ENCODE results near the gene AGER. TPM values are rescaled to one million over a fixed set of nuclear protein-coding genes. Genes with fewer than 3 reads are reported as not detected.

The AGER gene
- total RNA-seq, 4 donors from 2014 or later, result 4.0 to 12.7 (median 5.8) TPM

DNA sequence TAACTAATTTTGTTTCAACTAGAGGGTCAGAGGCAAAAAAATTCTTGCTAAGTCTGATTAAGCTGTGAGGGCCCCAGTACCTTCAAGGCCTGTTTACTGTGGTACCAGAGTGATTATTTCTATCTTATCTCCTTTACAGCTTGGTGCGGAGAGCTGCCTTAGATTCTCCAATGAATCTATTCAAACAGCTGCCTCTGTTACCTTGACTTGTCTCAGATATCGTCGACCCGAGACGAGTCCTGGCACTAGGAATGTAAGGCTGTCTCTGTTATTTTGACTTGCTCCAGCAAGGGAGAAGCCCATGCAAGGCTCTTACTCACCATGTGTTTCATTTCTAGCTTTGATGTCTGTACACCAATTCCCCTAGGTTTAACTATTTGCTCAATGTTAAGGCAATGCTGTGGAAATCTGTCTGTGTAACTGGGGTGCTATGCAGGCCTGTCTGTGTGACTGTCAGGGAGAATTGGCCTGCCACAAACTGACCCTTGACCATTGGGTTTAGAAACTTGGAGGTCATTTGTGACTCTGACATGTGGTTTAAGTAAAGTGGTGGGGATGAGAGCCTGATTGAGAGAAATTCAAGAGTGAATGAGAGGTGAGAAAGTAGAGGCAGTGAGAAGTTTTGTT lies 43.5 kb downstream of the AGER start:
- Histone ChIP-seq H3K4me1 (peaks cover 0 to 3% (median 0%) of the 10 kb centered on the region in 4 donors), H3K27ac (no peak overlapping the region)
- WGBS, 2 donors, result 80 to 82% methylated on average over 5 of the region's 5 CpGs

DNA sequence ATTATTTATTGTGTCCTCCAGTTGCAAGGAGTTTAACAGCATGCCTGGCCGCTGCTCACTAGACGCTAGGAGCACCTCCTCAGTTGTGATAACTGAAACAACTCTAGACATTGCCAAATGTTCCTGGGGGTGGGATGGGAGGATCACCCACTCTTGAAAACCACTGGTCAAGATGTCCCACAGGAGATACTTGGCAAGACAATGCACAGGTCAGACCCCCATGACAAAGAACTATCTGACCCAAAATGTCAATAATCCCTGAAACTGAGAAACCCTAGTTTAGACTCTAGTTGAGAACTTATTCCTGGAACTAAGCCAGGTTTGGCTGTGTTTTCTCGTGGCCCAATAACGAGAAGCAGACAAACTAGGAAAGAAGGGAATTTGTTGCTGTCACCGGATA lies 44.5 kb downstream of the AGER start:
- Histone ChIP-seq H3K4me1 (peaks cover 0 to 3% (median 0%) of the 10 kb centered on the region in 4 donors), H3K27me3 (no peaks in the 10 kb centered on the region), H3K36me3 (no peaks in the 10 kb centered on the region), H3K4me3 (no peak overlapping the region), H3K9me3 (no peaks in the 10 kb centered on the region), H3K27ac (no peak overlapping the region)
- no peak for DNase-seq (ENCODE audit: low spot score in 2 of 2)
- TF ChIP-seq EP300 (IDR thresholded peaks at IDR 0.05) (no peak), POLR2A (IDR thresholded peaks at IDR 0.05) (no peak)
- 54 to 60% methylated on average over 5 of the region's 5 CpGs for WGBS, 2 donors

More for the DNA sequence above, 43.5 kb downstream of the AGER start:
- H3K27me3 ChIP-seq, result no peaks in the 10 kb centered on the region
- H3K36me3 ChIP-seq, result no peaks in the 10 kb centered on the region
- no peak overlapping the region for H3K4me3 ChIP-seq
- no peak for DNase-seq (ENCODE audit: low spot score in 2 of 2)
- TF ChIP-seq CTCF (IDR thresholded peaks at IDR 0.05) (no peak), POLR2A (IDR thresholded peaks at IDR 0.05) (no peak), EP300 (IDR thresholded peaks at IDR 0.05) (no peak)
- H3K9me3 ChIP-seq, result no peaks in the 10 kb centered on the region

- no peaks in the 10 kb centered on the region for H3K9me3 ChIP-seq
- H3K36me3 ChIP-seq, result no peaks in the 10 kb centered on the region
- no peak for DNase-seq (ENCODE audit: low spot score in 2 of 2)
- TF ChIP-seq POLR2A (IDR thresholded peaks at IDR 0.05) (no peak), CTCF (IDR thresholded peaks at IDR 0.05) (no peak), EP300 (IDR thresholded peaks at IDR 0.05) (no peak)
- no peak overlapping the region for H3K4me3 ChIP-seq
- H3K27ac ChIP-seq, result no peak overlapping the region
- peaks cover 0 to 3% (median 0%) of the 10 kb centered on the region in 4 donors for H3K4me1 ChIP-seq
- no peaks in the 10 kb centered on the region for H3K27me3 ChIP-seq
Observed at GRCh38 chr6:32137454-32137853, 46.6 kb downstream of the AGER start.

DNA sequence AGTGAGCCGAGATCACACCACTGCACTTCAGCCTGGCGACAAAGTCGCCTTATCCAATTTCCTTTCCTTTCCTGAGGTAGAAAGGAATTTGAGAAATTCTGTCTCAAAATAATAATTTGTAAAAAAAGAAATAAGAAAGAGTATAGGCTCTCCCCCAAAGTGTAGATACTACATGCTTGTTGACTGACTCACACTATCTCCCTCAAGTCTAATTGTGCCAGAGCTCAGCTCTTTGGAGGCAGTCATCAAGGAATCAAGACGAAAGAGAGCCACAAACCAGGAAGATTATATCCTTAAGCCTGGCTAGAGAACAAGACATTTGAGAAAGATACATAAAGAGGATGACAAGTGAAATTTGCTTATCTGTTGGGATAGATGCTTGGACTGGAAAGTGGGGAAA lies 50.3 kb downstream of the AGER start:
- Histone ChIP-seq H3K27ac (no peak overlapping the region), H3K4me3 (no peak overlapping the region), H3K27me3 (no peaks in the 10 kb centered on the region), H3K9me3 (no peaks in the 10 kb centered on the region), H3K4me1 (peaks cover 0 to 17% (median 9%) of the 10 kb centered on the region in 4 donors), H3K36me3 (no peaks in the 10 kb centered on the region)
- no peak for DNase-seq (ENCODE audit: low spot score in 2 of 2)
- no peak for TF ChIP-seq POLR2A (IDR thresholded peaks at IDR 0.05)
- no peak for TF ChIP-seq EP300 (IDR thresholded peaks at IDR 0.05)
- TF ChIP-seq CTCF (IDR thresholded peaks at IDR 0.05), result no peak
- WGBS, 2 donors, result 82 to 83% methylated on average over 4 of the region's 4 CpGs

DNA sequence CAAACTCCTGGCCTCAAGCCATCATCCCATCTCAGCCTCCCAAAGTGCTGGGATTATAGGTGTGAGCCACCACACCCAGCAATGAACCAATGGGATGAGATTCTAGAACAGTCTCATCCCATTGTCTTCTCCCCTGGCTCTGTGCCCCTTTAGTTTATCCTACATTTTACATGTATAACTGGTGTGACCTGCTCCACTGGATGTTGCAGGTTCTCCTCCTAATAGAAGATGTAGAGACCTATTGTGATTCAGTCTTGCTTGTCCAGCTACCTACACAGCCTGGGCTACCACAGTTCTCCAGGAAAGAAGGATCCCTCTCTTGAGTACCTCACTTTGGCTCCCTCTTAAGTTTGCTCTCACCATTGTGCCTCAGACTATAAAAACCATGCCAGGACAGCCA lies 51.9 kb downstream of the AGER start:
- H3K27me3 ChIP-seq, result no peaks in the 10 kb centered on the region
- H3K27ac ChIP-seq, result no peak overlapping the region
- no peak for DNase-seq (ENCODE audit: low spot score in 2 of 2)
- TF ChIP-seq CTCF (IDR thresholded peaks at IDR 0.05) (no peak), EP300 (IDR thresholded peaks at IDR 0.05) (no peak), POLR2A (IDR thresholded peaks at IDR 0.05) (no peak)
- H3K36me3 ChIP-seq, result no peaks in the 10 kb centered on the region
- peaks cover 0 to 29% (median 18%) of the 10 kb centered on the region in 4 donors for H3K4me1 ChIP-seq
- H3K4me3 ChIP-seq, result no peak overlapping the region
- no peaks in the 10 kb centered on the region for H3K9me3 ChIP-seq
